GM18508 (cell line): ENCODE results near the gene TXNDC11.

ENCODE experiments used
- ATAC-seq: cut with Tn5 transposase; IDR thresholded peaks from one replicate; pipeline ENCODE4 v1.9.1; 2021; ENCODE audit warnings: moderate number of reproducible peaks; ENCODE audit not compliant: insufficient read depth, unreplicated experiment

Gene TXNDC11

DNA sequence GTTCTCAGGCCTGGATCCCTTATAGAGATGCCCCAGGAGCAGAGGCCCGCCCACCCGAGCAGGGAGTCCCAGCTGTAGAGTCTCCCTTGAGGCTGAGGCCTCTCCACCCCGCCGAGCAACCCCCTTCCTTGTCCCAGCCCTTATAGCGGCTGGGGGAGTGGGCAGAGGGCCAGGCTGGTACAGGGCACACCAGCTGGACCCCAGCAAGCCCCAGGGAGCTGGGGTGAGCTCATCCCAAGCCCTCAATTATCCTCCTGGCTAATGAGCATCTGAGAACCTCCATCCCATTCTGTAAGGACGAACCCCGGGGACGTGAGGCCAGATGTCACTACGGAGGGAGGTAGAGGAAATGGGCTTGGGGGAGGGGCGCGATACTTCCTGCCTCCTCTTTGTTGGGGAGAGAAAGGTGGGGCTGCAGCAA is 77.6 kb downstream of the TXNDC11 start:
- no peak for ATAC-seq

GRCh38 chr16:11662582-11662981 is 80.1 kb downstream of the TXNDC11 start:
- ATAC-seq = no peak

GRCh38 chr16:11660565-11660964 is 82.1 kb downstream of the TXNDC11 start:
- no peak for ATAC-seq

DNA sequence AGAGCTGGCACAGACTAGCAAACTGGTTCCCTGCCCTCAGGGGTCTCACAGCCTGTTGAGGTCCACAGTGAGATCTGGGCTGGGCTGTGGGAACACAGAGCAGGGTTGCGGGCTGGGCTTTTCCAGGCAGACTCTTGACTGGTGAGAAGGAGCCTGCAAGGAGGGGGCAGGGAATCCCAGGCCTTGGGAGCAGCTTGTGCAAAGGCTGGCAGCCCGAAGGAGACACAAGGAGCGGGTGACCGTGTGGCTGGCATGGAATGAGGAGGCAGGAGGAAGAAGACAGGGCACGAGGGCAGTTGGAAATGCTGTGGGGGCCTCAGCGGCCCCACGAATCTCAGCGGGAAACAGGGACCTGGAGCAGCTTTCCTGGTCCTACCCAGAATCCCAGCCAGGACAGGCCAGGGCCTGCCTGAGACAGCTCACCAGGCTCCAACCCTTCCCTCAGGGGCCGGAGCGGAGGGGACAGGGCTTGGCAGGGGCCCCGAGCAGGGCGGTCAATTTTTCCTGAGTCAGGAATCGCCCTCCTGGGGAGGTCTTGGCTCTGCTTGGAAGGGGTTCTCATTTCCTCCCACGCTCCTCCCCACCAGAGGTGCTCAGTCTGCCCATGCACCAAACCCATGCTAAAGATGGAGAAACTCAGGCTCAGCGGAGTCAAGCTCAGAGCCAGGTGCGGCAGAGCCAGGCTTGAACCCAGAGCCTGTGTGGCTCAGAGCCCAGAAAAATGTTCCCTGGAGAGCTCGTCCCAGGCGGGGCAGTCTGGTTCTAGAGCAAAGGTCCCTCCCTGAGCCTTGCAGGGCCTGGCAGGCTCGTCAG is 83.6 kb downstream of the TXNDC11 start:
- ATAC-seq = no peak

- ATAC-seq = no peak
Measured at GRCh38 chr16:11657556-11657955, 85.1 kb downstream of the TXNDC11 start.

DNA sequence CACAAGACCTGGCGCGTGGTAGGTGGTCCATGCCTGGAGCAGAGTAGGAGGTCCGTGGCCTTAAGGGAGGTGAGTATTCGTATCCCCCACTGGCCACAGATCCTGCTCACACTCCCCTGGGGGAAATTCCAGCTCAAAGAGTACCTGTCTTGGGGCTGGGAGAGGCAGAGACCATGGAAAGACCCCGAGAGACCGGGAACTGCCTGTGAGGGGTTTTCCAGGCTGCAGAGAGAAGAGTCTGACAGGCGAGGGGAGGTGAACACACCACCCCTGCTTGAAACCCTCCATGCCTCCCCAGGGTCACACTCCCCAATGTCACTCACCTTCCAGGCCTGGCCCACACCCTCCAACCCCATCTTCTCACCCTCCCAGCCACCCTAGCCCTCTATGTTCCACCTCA is 87.0 kb downstream of the TXNDC11 start:
- no peak for ATAC-seq

DNA sequence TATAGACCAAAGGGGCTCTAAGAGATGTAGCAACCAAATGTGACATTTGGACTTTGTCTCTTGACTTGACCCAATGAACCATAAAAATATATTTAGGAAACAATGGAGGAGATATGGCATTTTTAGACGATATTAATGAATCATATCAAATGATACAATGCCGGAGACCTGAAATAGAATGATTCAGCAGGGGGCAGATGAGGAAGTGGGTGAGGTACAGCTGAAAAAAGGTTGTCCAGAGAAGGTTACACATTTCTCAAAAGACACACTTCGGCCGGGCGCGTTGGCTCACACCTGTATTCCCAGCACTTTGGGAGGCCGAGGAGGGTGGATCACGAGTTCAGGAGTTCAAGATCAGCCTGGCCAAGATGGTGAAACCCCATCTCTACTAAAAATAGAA is 90.9 kb downstream of the TXNDC11 start:
- no peak for ATAC-seq

DNA sequence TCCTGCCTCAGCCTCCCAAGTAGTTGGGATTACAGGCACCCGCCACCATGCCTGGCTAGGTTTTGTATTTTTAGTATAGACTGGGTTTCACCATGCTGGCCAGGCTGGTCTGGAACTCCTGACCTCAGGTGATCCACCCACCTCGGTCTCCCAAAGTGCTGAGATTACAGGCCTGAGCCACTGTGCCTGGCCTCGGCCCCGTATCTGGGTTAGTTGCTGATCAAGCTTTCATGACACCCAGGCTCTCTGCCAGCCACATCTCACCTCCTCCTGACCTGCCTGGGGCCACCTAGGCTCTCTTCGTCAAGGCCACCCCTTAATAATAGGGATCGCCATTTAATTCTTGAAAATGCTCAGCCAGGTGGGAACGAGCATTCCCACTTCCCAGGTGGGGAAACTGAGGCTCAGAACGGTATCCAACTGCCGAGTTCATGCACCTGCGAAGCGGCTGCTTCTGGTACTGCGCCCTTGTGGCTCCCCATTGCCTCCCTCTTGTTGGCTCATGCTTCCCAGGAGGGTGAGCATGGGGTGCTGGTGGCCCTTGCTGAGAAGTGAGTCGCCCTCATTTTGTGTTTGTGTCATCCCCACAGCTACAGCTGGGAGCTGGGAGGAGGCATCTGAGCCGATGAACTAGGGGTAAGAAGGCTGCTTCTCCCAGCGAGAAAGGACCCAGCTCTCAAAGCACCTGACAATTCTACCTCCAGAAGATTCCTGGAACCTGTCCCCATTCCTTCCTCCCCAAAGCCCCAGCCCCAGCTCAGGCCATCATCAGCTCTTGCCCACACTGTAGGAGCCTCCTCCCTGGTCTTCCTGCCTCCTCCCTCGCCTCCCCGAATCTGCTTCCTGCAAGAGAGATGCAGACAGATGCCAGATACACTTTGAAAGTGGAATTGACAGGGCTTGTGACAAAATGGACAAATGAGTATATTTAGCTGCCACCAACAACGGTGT is 91.7 kb downstream of the TXNDC11 start:
- ATAC-seq = no peak

GRCh38 chr16:11649276-11649675 is 93.4 kb downstream of the TXNDC11 start:
- no peak for ATAC-seq

DNA sequence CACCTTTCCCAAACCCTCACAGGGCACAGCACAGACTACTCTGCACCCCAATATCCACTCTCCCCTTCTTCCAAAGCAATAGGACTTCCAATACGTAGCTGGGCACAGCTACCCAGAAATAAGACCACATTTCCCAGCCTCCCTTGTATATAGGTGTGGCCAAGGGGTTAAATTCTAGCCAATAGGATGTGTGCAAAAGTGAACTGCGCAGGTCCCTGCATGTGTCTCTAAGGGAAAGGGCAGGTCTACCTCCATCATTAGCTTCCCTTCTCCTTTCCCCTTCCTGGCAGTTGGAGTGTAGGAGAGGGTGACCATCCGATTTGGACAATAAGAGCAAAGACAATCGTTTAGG is 99.9 kb downstream of the TXNDC11 start:
- no peak for ATAC-seq

DNA sequence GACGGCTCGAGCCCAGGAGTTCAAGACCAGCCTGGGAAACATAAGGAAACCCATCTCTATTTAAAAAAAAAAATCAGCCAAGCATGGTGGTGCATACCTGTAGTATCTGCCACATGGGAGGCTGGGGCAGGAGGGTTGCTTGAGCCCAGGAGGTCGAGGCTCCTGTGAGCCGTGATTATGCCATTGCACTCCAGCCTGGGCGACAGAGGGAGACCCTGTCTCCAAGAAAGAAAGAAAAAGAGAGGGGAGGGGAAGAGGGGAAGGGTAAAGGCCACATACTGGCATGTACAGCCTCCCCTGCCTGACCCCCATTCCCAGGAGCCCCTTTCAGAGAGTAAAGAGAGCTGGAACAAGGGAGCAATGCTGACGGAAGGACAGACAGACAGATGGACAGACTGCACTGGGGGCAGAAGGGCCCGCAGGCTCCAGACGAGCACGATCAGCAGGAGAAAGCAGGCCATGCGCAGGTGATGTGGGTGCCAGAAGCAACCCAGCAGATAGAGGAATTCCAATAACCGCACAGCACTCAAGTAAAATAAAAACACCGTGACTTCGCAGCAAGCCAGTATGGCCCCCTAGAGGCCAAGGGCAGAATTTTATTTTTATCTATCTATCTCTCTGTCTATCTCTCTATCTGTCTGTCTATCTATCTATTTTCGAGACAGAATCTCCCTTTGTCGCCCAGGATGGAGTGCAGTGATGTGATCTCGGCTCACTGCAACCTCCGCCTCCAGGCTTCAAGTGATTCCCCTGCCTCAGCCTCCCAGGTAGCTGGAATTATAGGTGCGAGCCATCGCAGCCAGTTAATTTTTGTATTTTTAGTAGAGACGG is 101.5 kb downstream of the TXNDC11 start:
- no peak for ATAC-seq

DNA sequence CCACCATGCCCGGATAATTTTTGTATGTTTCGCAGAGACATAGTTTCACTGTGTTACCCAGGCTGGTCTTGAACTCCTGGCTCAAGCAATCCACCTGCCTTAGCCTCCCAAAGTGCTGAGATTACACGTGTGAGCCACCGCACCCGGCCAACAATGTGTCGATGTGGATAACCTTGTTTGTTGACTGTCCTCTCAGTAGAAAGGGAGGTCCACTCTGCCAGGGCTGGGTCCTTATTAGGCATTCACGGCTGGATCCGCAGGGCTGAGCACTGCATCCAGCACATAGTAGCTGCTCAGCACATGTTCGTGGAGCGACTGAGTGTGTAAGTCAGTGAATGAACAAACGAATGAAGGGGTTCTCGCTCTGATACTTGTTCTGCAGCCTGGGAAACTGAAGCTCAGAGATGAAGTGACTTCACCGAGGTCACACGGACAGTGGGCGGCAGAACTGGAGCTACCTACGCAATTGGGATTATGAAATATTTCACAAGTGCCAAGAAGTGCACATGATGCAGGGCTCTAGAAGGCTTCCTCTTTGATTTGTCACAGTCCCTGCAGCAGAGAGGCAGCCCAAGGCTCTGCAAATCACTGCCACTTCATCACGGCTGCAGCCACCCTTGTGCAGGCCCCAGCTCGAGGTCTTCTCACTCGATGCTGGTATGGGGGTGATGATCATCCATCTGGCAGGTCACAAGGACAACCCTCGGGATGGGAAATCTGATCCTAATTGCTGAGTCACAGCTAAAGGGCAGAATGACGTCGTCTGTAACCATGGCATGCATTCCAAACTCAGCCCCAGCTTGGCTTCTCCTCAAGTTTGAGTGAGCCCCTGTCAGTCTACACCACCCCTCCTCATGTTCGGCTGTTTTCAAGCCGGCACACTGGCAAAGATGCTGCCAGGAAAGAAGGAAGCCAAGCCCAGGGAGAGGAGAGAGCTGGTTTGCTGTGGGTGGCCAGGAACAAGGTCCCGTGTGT is 102.4 kb downstream of the TXNDC11 start:
- no peak for ATAC-seq

- no peak for ATAC-seq
Measured at GRCh38 chr16:11639008-11639562, 103.6 kb downstream of the TXNDC11 start.

DNA sequence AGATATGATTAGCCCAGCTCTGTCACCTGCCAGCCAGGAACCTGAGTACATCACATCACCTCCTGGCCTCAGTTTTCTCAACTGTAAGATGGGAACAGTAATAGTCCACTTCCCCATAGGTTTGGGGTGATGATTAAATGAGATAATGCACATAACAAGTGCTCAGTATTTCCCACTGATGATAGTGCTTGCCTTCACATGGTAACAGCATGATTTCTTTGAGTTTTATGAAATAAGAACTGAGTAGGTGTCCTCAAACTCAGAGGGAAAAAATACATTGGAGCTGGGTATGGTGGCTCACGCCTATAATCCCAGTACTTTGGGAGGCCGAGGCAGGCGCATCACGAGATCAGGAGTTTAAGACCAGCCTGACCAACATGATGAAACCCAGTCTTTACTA is 104.5 kb downstream of the TXNDC11 start:
- no peak for ATAC-seq

- ATAC-seq = no peak
Measured at GRCh38 chr16:11637320-11637719, 105.3 kb downstream of the TXNDC11 start.

GRCh38 chr16:11636172-11636721 is 106.4 kb downstream of the TXNDC11 start:
- ATAC-seq = no peak

- no peak for ATAC-seq
Measured at GRCh38 chr16:11635679-11636171, 106.9 kb downstream of the TXNDC11 start.

- ATAC-seq = no peak
Measured at GRCh38 chr16:11635113-11635652, 107.5 kb downstream of the TXNDC11 start.
